ENCODE data around the gene MINDY4. TPM values are rescaled to one million over a fixed set of nuclear protein-coding genes. Genes with fewer than 3 reads are reported as not detected.

MINDY4 gene
- total RNA-seq, 3 donors from 2014 or later (not counting 1 experiment from before 2014, with no cell fraction given): 1.1 to 1.7 (median 1.1) TPM

DNA sequence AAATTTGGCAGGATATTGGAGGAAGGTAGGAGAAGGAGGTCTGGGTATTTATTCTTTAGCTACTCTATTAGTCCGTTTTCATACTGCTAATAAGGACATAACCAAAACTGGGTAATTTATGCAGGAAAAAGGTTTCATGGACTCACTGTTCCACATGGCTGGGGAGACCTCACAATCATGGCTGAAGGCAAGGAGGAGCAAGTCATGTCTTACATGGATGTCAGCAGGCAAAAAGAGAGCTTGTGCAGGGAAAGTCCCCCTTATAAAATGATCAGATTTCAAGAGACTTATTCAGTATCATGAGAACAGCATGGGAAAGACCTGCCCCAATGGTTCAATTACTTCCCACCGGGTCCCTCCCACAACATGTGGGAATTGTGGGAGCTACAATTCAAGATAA is 21.2 kb upstream of the MINDY4 start:
- H3K36me3 Mint-ChIP-seq: no peaks in the 10 kb centered on the region
- no CpG with 5 or more reads among the region's 2 CpGs for WGBS (ENCODE audit: insufficient coverage)
- H3K4me1 Mint-ChIP-seq: no peaks in the 10 kb centered on the region
- ATAC-seq (no peak), DNase-seq (no peak)
- TF ChIP-seq, protein P1, sequence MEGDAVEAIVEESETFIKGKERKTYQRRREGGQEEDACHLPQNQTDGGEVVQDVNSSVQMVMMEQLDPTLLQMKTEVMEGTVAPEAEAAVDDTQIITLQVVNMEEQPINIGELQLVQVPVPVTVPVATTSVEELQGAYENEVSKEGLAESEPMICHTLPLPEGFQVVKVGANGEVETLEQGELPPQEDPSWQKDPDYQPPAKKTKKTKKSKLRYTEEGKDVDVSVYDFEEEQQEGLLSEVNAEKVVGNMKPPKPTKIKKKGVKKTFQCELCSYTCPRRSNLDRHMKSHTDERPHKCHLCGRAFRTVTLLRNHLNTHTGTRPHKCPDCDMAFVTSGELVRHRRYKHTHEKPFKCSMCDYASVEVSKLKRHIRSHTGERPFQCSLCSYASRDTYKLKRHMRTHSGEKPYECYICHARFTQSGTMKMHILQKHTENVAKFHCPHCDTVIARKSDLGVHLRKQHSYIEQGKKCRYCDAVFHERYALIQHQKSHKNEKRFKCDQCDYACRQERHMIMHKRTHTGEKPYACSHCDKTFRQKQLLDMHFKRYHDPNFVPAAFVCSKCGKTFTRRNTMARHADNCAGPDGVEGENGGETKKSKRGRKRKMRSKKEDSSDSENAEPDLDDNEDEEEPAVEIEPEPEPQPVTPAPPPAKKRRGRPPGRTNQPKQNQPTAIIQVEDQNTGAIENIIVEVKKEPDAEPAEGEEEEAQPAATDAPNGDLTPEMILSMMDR (IDR thresholded peaks at IDR 0.05): no peak
- Histone ChIP-seq H3K4me1 (ENCODE audit: control insufficient read depth, insufficient read depth, low read length) (no peaks in the 10 kb centered on the region), H3K9me3 (ENCODE audit: control insufficient read depth, insufficient read depth, low read length) (no peaks in the 10 kb centered on the region), H3K36me3 (ENCODE audit: control insufficient read depth, insufficient read depth, low read length) (no peaks in the 10 kb centered on the region), H3K27ac (ENCODE audit: low read length) (no peak overlapping the region), H3K27me3 (ENCODE audit: control insufficient read depth, insufficient read depth, low read length) (no peaks in the 10 kb centered on the region), H3K4me3 (ENCODE audit: low read length) (no peak overlapping the region)
- H3K27ac Mint-ChIP-seq: no peak overlapping the region
- intact Hi-C loops (cut with micrococcal nuclease): no loop called here
- H3K9me3 Mint-ChIP-seq: no peaks in the 10 kb centered on the region
- H3K4me3 Mint-ChIP-seq: no peak overlapping the region
- H3K27me3 Mint-ChIP-seq (ENCODE audit: low read depth in 2 of 2): peaks cover 0 to 3% of the 10 kb centered on the region in 2 donors

DNA sequence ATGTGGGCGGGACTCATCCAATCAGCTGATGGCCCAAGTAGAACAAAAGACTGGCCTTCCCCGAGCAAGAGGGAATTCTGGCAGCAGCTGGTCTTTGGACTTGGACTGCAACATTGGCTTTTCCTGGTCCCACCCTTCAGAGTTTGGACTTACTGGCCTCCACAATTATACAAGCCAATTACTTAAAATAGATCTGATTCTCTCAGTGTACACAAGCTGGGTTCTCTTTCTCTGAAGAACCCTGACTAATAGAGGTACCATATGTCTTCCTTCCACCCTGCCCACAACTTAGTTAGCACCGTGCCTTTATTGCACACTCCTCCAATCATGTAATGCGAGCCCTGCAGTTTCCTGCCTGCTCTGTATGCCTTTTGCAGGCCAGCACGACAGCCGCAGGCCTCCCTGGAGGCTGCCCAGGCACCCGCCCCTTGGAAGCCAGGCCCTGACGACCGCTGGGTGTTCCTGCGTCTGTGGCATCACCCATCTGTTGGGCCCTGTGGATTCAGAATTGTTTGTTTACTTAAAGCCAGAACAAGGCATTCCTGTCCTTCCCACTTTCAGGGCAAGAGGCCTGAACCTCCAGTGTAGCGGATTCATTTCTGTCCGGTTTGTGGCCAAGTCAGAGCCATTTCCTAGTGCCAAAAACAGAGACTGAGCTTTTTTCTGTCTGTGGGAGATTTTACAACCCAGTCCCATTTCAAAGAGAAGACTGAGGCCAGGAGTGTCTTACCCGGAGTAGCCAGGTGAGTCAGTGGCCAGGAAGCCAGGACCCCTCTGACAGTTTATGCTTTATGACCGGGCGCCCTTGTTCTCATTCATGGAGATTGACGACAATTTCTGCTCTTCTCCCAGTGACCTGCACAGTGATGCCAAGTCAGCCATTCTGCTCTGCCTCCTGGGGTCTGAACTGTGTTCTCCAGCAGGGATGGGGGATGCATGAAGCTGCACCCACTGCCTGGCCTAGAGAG is 20.2 kb upstream of the MINDY4 start:
- intact Hi-C loops (cut with micrococcal nuclease): no loop called here
- Histone ChIP-seq H3K27me3 (ENCODE audit: control insufficient read depth, insufficient read depth, low read length) (no peaks in the 10 kb centered on the region), H3K9me3 (ENCODE audit: control insufficient read depth, insufficient read depth, low read length) (no peaks in the 10 kb centered on the region), H3K4me1 (ENCODE audit: control insufficient read depth, insufficient read depth, low read length) (no peaks in the 10 kb centered on the region), H3K4me3 (ENCODE audit: low read length) (no peak overlapping the region), H3K27ac (ENCODE audit: low read length) (no peak overlapping the region), H3K36me3 (ENCODE audit: control insufficient read depth, insufficient read depth, low read length) (no peaks in the 10 kb centered on the region)
- 85% methylated on average over 16 of the region's 16 CpGs for WGBS (ENCODE audit: insufficient coverage)
- Mint-ChIP-seq H3K27me3 (ENCODE audit: low read depth in 2 of 2) (peaks cover 0 to 3% of the 10 kb centered on the region in 2 donors), H3K4me3 (no peak overlapping the region), H3K4me1 (no peaks in the 10 kb centered on the region), H3K27ac (no peak overlapping the region), H3K9me3 (no peaks in the 10 kb centered on the region), H3K36me3 (no peaks in the 10 kb centered on the region)
- TF ChIP-seq, protein P1 (IDR thresholded peaks at IDR 0.05): no peak
- ATAC-seq: no peak
- no peak for DNase-seq

DNA sequence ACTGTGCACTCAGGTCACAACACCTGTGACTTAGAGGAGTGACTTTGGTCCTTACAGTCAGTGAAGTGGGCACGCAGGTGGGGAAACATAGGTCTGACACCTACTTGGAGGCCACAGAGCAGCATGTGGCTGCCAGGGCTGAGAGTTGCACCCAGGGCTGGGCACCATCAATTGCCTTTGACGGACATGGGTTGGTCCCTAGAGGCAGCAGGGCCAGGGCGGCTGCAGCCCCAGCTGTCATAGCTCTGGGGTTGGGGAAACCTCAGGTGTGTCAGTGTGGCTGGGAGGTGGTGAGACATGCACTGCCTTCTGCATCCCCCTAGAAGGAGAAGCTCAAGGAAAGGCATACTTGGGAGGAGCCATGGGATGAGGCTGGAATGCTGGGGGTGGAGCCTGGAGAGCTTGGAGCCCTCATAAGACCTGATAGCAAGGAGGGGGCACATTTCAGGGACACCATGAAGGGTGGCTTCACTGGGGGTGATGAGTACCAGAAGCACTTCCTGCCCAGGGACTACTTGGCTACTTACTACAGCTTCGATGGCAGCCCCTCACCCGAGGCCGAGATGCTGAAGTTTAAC is 19.4 kb upstream of the MINDY4 start, which contains the start of gene INMT:
Gene INMT (plus strand): TSS at position 440 of the 578 bp plus-strand sequence. CDS start 16 bp downstream, at position 456.
- intact Hi-C loops (cut with micrococcal nuclease): no loop called here
- H3K27me3 ChIP-seq (ENCODE audit: control insufficient read depth, insufficient read depth, low read length): no peaks in the 10 kb centered on the region
- H3K4me1 Mint-ChIP-seq: no peaks in the 10 kb centered on the region

More for the DNA sequence above, 19.4 kb upstream of the MINDY4 start, which contains the start of gene INMT:
- H3K4me1 ChIP-seq (ENCODE audit: control insufficient read depth, insufficient read depth, low read length): no peaks in the 10 kb centered on the region
- WGBS (ENCODE audit: insufficient coverage): 78% methylated on average over 6 of the region's 6 CpGs
- no peak within 1 kb of the TSS for H3K27ac Mint-ChIP-seq
- no peak within 1 kb of the TSS for H3K27ac ChIP-seq (ENCODE audit: low read length)
- ATAC-seq: no peak
- DNase-seq: no peak
- no peak within 1 kb of the TSS for H3K4me3 ChIP-seq (ENCODE audit: low read length)
- TF ChIP-seq, protein P1 (IDR thresholded peaks at IDR 0.05): no peak
- no peaks in the 10 kb centered on the region for H3K9me3 Mint-ChIP-seq
- H3K9me3 ChIP-seq (ENCODE audit: control insufficient read depth, insufficient read depth, low read length): no peaks in the 10 kb centered on the region
- no peak within 1 kb of the TSS for H3K4me3 Mint-ChIP-seq
- no peaks in the 10 kb centered on the region for H3K36me3 ChIP-seq (ENCODE audit: control insufficient read depth, insufficient read depth, low read length)
- no peaks in the 10 kb centered on the region for H3K36me3 Mint-ChIP-seq
- peaks cover 0 to 3% of the 10 kb centered on the region in 2 donors for H3K27me3 Mint-ChIP-seq (ENCODE audit: low read depth in 2 of 2)
